HG02763 (cell line): ENCODE results near the gene SCO1.
"Not testable (repeated sequence)": the region's sequence is repeated elsewhere in the genome, so short reads cannot be mapped to it uniquely, and the experiment has no call there.

ENCODE experiments used
- ATAC-seq: cut with Tn5 transposase; IDR thresholded peaks from one replicate; pipeline ENCODE4 v1.9.1; 2021; ENCODE audit warnings: mild to moderate bottlenecking, moderate library complexity; ENCODE audit not compliant: unreplicated experiment

SCO1 gene

GRCh38 chr17:10697092-10698081, at the start of gene SCO1, which contains the start of gene ADPRM:
TSS of gene SCO1 (minus strand) at chr17:10697533. CDS start at chr17:10697507, 26 bp downstream.
TSS of gene ADPRM (plus strand) at chr17:10697594. CDS start at chr17:10704927, 7,333 bp downstream.
- peak; percentile 98 for ATAC-seq

- ATAC-seq, result no peak
These were observed 47.9 kb upstream of the SCO1 start for GRCh38 chr17:10745231-10745630.

- no peak for ATAC-seq
These were observed 47.2 kb upstream of the SCO1 start for GRCh38 chr17:10744501-10745000.

- ATAC-seq, result no peak
These were observed 46.1 kb upstream of the SCO1 start for GRCh38 chr17:10743316-10744009.

- ATAC-seq, result no peak
These were observed 45.1 kb upstream of the SCO1 start for GRCh38 chr17:10742431-10742830.

- ATAC-seq, result no peak
These were observed 44.2 kb upstream of the SCO1 start for GRCh38 chr17:10741416-10742135.

- ATAC-seq, result no peak
These were observed 42.1 kb upstream of the SCO1 start for GRCh38 chr17:10739386-10739785.

- ATAC-seq, result no peak
These were observed 41.4 kb upstream of the SCO1 start for GRCh38 chr17:10738521-10739258.

GRCh38 chr17:10737736-10738135, 40.4 kb upstream of the SCO1 start:
- ATAC-seq, result no peak

- no peak for ATAC-seq
These were observed 39.9 kb upstream of the SCO1 start for GRCh38 chr17:10737168-10737622.

- no peak for ATAC-seq
These were observed 38.5 kb upstream of the SCO1 start for GRCh38 chr17:10735821-10736220.

GRCh38 chr17:10735251-10735650, 37.9 kb upstream of the SCO1 start:
- no peak for ATAC-seq

- no peak for ATAC-seq
These were observed 36.3 kb upstream of the SCO1 start for GRCh38 chr17:10733666-10734065.

GRCh38 chr17:10732121-10732520, 34.8 kb upstream of the SCO1 start:
- ATAC-seq, result not testable (repeated sequence)

- ATAC-seq, result no peak
These were observed 34.1 kb upstream of the SCO1 start for GRCh38 chr17:10731408-10731879.

- not testable (repeated sequence) for ATAC-seq
These were observed 32.9 kb upstream of the SCO1 start for GRCh38 chr17:10730247-10730646.

GRCh38 chr17:10729334-10730193, 32.2 kb upstream of the SCO1 start, which contains the start of gene TMEM220:
TSS of gene TMEM220 (minus strand) at chr17:10730023. CDS start at chr17:10729851, 172 bp downstream.
- peak; percentile 74 for ATAC-seq

- ATAC-seq, result no peak
These were observed 31.1 kb upstream of the SCO1 start for GRCh38 chr17:10728331-10728892.

- no peak for ATAC-seq
These were observed 29.9 kb upstream of the SCO1 start for GRCh38 chr17:10727192-10727591.
